DND-41 (cell line): ENCODE results near the gene METTL9.

Experiments
- ATAC-seq: fragments of 200-7000 bp; cut with Tn5 transposase; 3 replicates; pipeline ENCODE4 v1.9.1; 2021; ENCODE audit warnings: low read depth; ENCODE audit not compliant: insufficient read depth
- DNase-seq: peaks from one replicate; pipeline ENCODE4 v3.0.0-alpha.2; 2020
- H2AFZ ChIP-seq: 2 replicates; pipeline ENCODE4 v1.6.0; 2012; ENCODE audit warnings: low read depth, low read length
- H3K27ac ChIP-seq: 2 replicates; pipeline ENCODE4 v1.5.1; 2012; ENCODE audit warnings: low read length, inconsistent platforms
- H3K27me3 ChIP-seq: fragments of 200-600 bp; sonication (generic); 2 replicates; pipeline ENCODE4 v1.6.0; 2012; ENCODE audit warnings: low read length, mild to moderate bottlenecking, inconsistent platforms; ENCODE audit not compliant: insufficient read depth, poor library complexity
- H3K36me3 ChIP-seq: 2 replicates; pipeline ENCODE4 v1.5.1; 2012; ENCODE audit warnings: low read length, inconsistent platforms; ENCODE audit not compliant: insufficient read depth
- H3K4me1 ChIP-seq: 2 replicates; pipeline ENCODE4 v1.5.1; 2012; ENCODE audit warnings: mild to moderate bottlenecking, low read length; ENCODE audit not compliant: insufficient read depth
- H3K4me2 ChIP-seq: 2 replicates; pipeline ENCODE4 v1.6.0; 2012; ENCODE audit warnings: mild to moderate bottlenecking, moderate library complexity, low read length, inconsistent platforms; ENCODE audit not compliant: insufficient read depth
- H3K4me3 ChIP-seq, 2 experiments: fragments of 200-600 bp in 1 of 2; shearing (Covaris generic) in 1 of 2; 2 replicates each; pipeline ENCODE4 v1.5.1; 2012 to 2016; ENCODE audit warnings: inconsistent platforms in 2 of 2, low read length in 2 of 2, mild to moderate bottlenecking in 2 of 2, low read depth in 1 of 2, moderate library complexity in 1 of 2
- H3K79me2 ChIP-seq: 2 replicates; pipeline ENCODE4 v1.6.0; 2012; ENCODE audit warnings: low read length, inconsistent platforms; ENCODE audit not compliant: insufficient read depth
- H3K9ac ChIP-seq: 2 replicates; pipeline ENCODE4 v1.6.0; 2012; ENCODE audit warnings: low read depth, mild to moderate bottlenecking, inconsistent platforms, low read length, moderate library complexity
- H3K9me3 ChIP-seq: 2 replicates; pipeline ENCODE4 v1.5.1; 2012; ENCODE audit warnings: low read length, moderate library complexity, mild to moderate bottlenecking, inconsistent platforms; ENCODE audit not compliant: insufficient read depth, severe bottlenecking
- H4K20me1 ChIP-seq: 2 replicates; pipeline ENCODE4 v1.6.0; 2012; ENCODE audit warnings: low read length; ENCODE audit not compliant: insufficient read depth
- CTCF ChIP-seq: IDR thresholded peaks from 2 replicates; pipeline ENCODE4 v1.5.1; 2012; ENCODE audit warnings: borderline replicate concordance, low read length, moderate library complexity, mild to moderate bottlenecking; ENCODE audit not compliant: poor library complexity, severe bottlenecking; ENCODE audit errors: extremely low read depth
- EZH2 ChIP-seq: IDR thresholded peaks from 3 replicates; pipeline ENCODE4 v1.6.1; 2012; ENCODE audit warnings: borderline replicate concordance, low read depth, mild to moderate bottlenecking, moderate library complexity, low read length, inconsistent platforms; ENCODE audit not compliant: severe bottlenecking

The METTL9 gene

GRCh38 chr16:21611198-21611555 lies 11.8 kb downstream of the METTL9 start:
- H3K4me2 ChIP-seq, result no peak overlapping the region
- TF ChIP-seq CTCF, result no peak
- TF ChIP-seq EZH2, result no peak
- DNase-seq (no peak), ATAC-seq (no peak)
- H4K20me1 ChIP-seq, result peaks cover 67% of the 10 kb centered on the region
- no peak overlapping the region for H3K9ac ChIP-seq
- no peak overlapping the region for H2AFZ ChIP-seq
- H3K27me3 ChIP-seq, result no peaks in the 10 kb centered on the region
- no peak overlapping the region for H3K27ac ChIP-seq
- H3K79me2 ChIP-seq, result peaks cover 100% of the 10 kb centered on the region
- H3K4me3 ChIP-seq, result no peak overlapping the region
- peaks cover 27% of the 10 kb centered on the region; the same call in 1 of the 2 replicates for H3K36me3 ChIP-seq
- H3K4me1 ChIP-seq, result peaks cover 22% of the 10 kb centered on the region
- H3K9me3 ChIP-seq, result no peaks in the 10 kb centered on the region

- H3K4me1 ChIP-seq, result peaks cover 22% of the 10 kb centered on the region
- no peak overlapping the region for H3K9ac ChIP-seq
- DNase-seq (no peak), ATAC-seq (no peak)
- H3K27me3 ChIP-seq, result no peaks in the 10 kb centered on the region
- 0 out of 2 replicates have a peak overlapping the region, but pooled peaks have one; percentile 2 for H3K27ac ChIP-seq
- H3K4me3 ChIP-seq, result no peak overlapping the region
- peaks cover 99% of the 10 kb centered on the region for H3K79me2 ChIP-seq
- H3K4me2 ChIP-seq, result no peak overlapping the region
- H3K36me3 ChIP-seq, result peaks cover 29% of the 10 kb centered on the region; the same call in 1 of the 2 replicates
- TF ChIP-seq CTCF (no peak), EZH2 (no peak)
- H3K9me3 ChIP-seq, result no peaks in the 10 kb centered on the region
- no peak overlapping the region for H2AFZ ChIP-seq
- H4K20me1 ChIP-seq, result peaks cover 66% of the 10 kb centered on the region
Observed at GRCh38 chr16:21611556-21612384, 12.4 kb downstream of the METTL9 start.

GRCh38 chr16:21613361-21613760 lies 14.0 kb downstream of the METTL9 start:
- peaks cover 13% of the 10 kb centered on the region for H3K4me1 ChIP-seq
- no peak overlapping the region for H2AFZ ChIP-seq
- no peak overlapping the region for H3K4me3 ChIP-seq
- ATAC-seq (no peak), DNase-seq (no peak)
- H3K9ac ChIP-seq, result no peak overlapping the region
- TF ChIP-seq CTCF (no peak), EZH2 (no peak)
- no peaks in the 10 kb centered on the region for H3K27me3 ChIP-seq
- H3K9me3 ChIP-seq, result no peaks in the 10 kb centered on the region
- peaks cover 33% of the 10 kb centered on the region; the same call in 1 of the 2 replicates for H3K36me3 ChIP-seq
- no peak overlapping the region for H3K4me2 ChIP-seq
- H3K27ac ChIP-seq, result no peak overlapping the region
- peaks cover 52% of the 10 kb centered on the region for H4K20me1 ChIP-seq
- H3K79me2 ChIP-seq, result peaks cover 86% of the 10 kb centered on the region
